GM13977 (cell line): ENCODE measurements around the gene MAD1L1.

Source experiments
- DNase-seq: peaks from one replicate; pipeline ENCODE4 v3.0.0; 2012; ENCODE audit warnings: low spot score
- in situ Hi-C: fragments of 300-500 bp; cut with MboI; formaldehyde crosslinking; loops from one replicate; pipeline ENCODE4 v1.12.0; 2022; ENCODE audit warnings: low sequenced_read_pairs, low pct_unique_long_range_greater_than_20kb, mixed read lengths, inconsistent platforms; ENCODE audit not compliant: unreplicated experiment
- TF ChIP-seq, protein P1 (sequence below): IDR thresholded peaks from 2 replicates; pipeline ENCODE4 v1.5.1; 2012; ENCODE audit warnings: mild to moderate bottlenecking, control low read depth; ENCODE audit not compliant: insufficient read depth; ENCODE audit errors: extremely low read depth, missing control alignments

Gene MAD1L1

DNA sequence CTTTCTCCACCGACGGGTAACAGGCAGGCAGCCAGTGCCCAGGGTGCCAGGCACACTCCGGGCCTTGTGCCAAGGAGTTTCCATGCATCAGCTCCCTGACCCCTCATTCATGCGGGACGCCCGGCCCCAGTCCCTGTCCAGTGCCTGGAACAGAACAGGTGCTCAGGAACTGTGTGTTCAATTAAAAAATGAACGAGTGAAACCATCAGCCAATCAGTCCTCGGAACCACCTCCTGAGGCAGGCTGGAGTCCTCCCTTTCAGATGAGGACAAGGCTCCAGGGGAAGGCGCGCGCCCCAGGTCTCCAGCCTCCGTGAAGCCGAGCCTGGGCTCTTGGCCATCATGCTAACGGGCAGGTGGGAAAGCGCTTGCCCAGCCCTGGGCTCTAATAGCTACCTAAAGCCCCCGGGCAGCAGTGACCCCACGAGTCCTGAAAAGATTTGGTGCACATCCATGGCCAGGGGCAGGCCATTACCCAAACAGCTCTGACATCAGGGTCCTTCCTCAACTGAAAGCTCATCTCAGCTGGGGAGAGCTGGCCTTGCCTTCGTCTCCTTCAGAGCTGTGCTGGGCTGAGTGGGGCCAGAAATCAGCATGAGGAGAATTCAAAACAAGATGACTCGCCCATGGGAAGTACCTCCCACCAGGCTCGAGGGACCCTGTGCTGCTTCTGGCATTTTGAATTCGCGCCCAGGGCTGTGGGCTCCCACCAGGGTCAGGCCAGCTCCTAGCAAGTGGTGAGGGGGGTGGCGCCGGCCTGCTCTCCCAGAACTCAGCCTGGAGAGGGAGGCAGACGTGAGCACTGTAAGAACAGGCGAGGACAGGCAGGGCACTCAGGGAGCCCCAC is 200.5 kb downstream of the MAD1L1 start:
- TF ChIP-seq, protein P1, sequence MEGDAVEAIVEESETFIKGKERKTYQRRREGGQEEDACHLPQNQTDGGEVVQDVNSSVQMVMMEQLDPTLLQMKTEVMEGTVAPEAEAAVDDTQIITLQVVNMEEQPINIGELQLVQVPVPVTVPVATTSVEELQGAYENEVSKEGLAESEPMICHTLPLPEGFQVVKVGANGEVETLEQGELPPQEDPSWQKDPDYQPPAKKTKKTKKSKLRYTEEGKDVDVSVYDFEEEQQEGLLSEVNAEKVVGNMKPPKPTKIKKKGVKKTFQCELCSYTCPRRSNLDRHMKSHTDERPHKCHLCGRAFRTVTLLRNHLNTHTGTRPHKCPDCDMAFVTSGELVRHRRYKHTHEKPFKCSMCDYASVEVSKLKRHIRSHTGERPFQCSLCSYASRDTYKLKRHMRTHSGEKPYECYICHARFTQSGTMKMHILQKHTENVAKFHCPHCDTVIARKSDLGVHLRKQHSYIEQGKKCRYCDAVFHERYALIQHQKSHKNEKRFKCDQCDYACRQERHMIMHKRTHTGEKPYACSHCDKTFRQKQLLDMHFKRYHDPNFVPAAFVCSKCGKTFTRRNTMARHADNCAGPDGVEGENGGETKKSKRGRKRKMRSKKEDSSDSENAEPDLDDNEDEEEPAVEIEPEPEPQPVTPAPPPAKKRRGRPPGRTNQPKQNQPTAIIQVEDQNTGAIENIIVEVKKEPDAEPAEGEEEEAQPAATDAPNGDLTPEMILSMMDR: no peak
- in situ Hi-C loops: no loop called here
- no peak for DNase-seq

DNA sequence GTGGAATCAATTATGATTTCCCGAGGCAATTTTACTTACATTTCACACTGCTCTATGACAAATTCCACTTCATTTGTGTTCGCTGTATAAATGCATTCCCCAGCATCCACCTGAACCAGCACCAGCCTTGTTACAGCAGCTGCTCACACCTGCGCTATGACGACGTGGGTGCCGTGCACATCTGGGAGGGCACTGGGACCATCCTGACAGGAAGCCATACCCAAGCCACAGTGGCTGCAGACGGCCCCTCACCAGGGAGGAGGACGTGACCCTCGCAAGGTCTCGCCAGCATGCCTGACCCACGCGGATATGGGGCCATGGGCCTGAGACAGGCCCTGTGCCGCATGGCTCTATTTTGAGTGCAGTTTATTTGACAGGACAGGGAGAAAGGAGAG is 201.3 kb downstream of the MAD1L1 start:
- DNase-seq: no peak
- in situ Hi-C loops: no loop called here
- TF ChIP-seq, protein P1: no peak

GRCh38 chr7:2030475-2031450 is 202.0 kb downstream of the MAD1L1 start:
- TF ChIP-seq, protein P1: no peak
- in situ Hi-C loops: no loop called here
- no peak for DNase-seq

GRCh38 chr7:2029936-2030335 is 202.8 kb downstream of the MAD1L1 start:
- TF ChIP-seq, protein P1: no peak
- DNase-seq: no peak
- in situ Hi-C loops: no loop called here

- no peak for DNase-seq
- in situ Hi-C loops: no loop called here
These were observed 203.4 kb downstream of the MAD1L1 start for GRCh38 chr7:2029211-2029905.

More at GRCh38 chr7:2029211-2029905, 203.4 kb downstream of the MAD1L1 start:
- TF ChIP-seq, protein P1: no peak
